Measurements from ENCODE around the gene BCL2. TPM values are rescaled to one million over a fixed set of nuclear protein-coding genes. Genes with fewer than 3 reads are reported as not detected.

The BCL2 gene
- total RNA-seq, 1 experiment from 2014 or later: 2.6 TPM

DNA sequence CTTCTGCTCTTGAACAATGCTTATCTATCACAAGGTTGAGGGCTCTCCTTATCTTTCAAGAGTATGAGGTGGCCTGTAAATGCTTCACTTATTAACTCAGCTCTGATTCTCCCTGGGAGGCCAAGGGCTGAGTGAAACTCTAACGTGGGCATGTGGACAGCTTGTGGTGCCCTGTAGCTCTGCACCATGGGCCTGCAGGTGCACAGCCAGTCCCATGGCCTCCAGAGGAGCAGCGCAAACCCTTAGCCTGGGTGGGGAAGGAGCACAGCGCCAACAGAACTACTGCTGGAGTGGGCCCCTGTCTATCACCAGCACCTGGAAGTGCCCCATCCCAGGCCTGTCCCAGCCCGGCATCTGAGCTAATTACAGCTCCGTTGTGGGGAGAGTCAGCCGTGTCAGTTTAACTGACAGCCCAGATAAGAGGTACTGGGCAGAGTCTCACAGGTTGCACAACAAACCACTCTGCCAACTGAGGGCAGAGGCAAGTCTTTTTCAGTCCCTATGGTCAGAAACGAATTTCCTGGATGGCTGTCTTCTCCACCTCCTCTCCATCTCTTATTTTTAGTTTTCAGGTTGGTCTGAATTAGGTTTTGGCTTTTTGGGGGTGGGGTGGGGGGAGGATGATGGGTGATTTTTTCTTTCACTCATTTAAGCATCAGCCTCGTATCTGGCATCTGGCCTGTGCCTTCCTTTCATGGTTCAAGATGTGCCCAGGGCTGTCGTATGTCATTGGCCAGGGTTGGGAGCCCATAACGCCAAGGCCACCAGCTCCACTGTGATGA lies 219.5 kb downstream of the BCL2 start:
- TF ChIP-seq, protein P1, sequence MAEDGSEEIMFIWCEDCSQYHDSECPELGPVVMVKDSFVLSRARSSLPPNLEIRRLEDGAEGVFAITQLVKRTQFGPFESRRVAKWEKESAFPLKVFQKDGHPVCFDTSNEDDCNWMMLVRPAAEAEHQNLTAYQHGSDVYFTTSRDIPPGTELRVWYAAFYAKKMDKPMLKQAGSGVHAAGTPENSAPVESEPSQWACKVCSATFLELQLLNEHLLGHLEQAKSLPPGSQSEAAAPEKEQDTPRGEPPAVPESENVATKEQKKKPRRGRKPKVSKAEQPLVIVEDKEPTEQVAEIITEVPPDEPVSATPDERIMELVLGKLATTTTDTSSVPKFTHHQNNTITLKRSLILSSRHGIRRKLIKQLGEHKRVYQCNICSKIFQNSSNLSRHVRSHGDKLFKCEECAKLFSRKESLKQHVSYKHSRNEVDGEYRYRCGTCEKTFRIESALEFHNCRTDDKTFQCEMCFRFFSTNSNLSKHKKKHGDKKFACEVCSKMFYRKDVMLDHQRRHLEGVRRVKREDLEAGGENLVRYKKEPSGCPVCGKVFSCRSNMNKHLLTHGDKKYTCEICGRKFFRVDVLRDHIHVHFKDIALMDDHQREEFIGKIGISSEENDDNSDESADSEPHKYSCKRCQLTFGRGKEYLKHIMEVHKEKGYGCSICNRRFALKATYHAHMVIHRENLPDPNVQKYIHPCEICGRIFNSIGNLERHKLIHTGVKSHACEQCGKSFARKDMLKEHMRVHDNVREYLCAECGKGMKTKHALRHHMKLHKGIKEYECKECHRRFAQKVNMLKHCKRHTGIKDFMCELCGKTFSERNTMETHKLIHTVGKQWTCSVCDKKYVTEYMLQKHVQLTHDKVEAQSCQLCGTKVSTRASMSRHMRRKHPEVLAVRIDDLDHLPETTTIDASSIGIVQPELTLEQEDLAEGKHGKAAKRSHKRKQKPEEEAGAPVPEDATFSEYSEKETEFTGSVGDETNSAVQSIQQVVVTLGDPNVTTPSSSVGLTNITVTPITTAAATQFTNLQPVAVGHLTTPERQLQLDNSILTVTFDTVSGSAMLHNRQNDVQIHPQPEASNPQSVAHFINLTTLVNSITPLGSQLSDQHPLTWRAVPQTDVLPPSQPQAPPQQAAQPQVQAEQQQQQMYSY (CRISPR knock-in tag; IDR thresholded peaks at IDR 0.05): no peak
- DNase-seq (ENCODE audit: low spot score) (no peak), ATAC-seq (no peak)
- CTCF ChIA-PET: interaction anchor here (1.2 kb wide), 1 partner anchor 240 kb away, joined by 3 read pairs; no protein-coding TSS in a partner anchor
- H3K4me1 Mint-ChIP-seq: peaks cover 8% of the 10 kb centered on the region; the same call in 1 of the 2 replicates
- H3K27me3 Mint-ChIP-seq (ENCODE audit: low read depth): no peaks in the 10 kb centered on the region
- POLR2A ChIA-PET: no interaction called here
- no peak overlapping the region for H3K4me3 Mint-ChIP-seq
- H3K27ac Mint-ChIP-seq: no peak overlapping the region
- peaks cover 13% of the 10 kb centered on the region for H3K9me3 Mint-ChIP-seq
- H3K36me3 Mint-ChIP-seq: no peaks in the 10 kb centered on the region

DNA sequence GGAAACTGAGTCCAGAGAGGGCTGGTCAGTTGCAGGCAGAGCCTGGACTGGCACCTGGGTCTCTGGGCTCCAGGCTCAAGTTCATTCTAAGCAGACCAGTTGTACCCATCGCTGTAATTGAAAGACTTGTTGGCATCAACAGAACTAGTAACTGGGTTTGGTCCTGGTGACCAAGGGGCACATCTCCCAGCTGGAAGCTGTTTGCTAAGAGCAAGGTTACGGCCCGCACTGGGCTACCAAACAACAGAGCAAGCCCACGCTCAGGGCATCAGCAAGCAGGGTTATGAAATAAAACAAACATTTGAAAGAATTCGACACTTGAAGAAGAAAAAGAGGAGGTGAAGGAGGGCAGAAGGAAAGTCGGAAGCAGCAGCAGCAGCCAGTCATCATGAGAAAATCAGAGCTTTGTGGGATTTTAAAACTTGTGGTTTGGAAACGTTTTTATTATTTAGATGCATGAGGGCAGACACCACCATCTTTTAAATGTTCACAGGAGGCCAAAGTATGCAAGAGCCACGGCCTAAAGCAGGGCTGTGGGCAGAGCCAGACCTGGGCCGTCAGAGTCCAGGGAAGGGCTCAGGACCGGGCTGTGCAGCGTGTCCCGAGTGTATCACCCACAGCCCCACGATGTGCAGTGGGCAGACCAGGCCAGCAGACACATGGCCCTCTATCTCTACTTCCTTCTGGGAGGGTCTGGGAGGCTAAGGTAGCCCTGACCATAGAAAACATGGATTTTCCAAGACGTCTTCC lies 220.3 kb downstream of the BCL2 start:
- ATAC-seq (no peak), DNase-seq (ENCODE audit: low spot score) (no peak)
- Mint-ChIP-seq H3K27me3 (ENCODE audit: low read depth) (no peaks in the 10 kb centered on the region), H3K27ac (no peak overlapping the region), H3K4me3 (no peak overlapping the region), H3K9me3 (peaks cover 8% of the 10 kb centered on the region), H3K36me3 (no peaks in the 10 kb centered on the region), H3K4me1 (peaks cover 8% of the 10 kb centered on the region; the same call in 1 of the 2 replicates)
- CTCF ChIA-PET: no interaction called here
- TF ChIP-seq ZBTB21 (CRISPR knock-in tag; IDR thresholded peaks at IDR 0.05; ENCODE audit: borderline replicate concordance) (no peak), ETV6 (CRISPR knock-in tag; IDR thresholded peaks at IDR 0.05) (no peak), CREB1 (CRISPR knock-in tag; IDR thresholded peaks at IDR 0.05) (no peak), ELF4 (CRISPR knock-in tag; IDR thresholded peaks at IDR 0.05; ENCODE audit: low read depth) (no peak), FOXJ3 (CRISPR knock-in tag; IDR thresholded peaks at IDR 0.05; ENCODE audit: borderline replicate concordance) (no peak), ZNF219 (CRISPR knock-in tag; IDR thresholded peaks at IDR 0.05; ENCODE audit: borderline replicate concordance) (no peak), SMAD4 (CRISPR knock-in tag; IDR thresholded peaks at IDR 0.05) (no peak)
- TF ChIP-seq, protein P2, sequence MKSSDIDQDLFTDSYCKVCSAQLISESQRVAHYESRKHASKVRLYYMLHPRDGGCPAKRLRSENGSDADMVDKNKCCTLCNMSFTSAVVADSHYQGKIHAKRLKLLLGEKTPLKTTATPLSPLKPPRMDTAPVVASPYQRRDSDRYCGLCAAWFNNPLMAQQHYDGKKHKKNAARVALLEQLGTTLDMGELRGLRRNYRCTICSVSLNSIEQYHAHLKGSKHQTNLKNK (CRISPR knock-in tag; IDR thresholded peaks at IDR 0.05): no peak
- TF ChIP-seq, protein P3, sequence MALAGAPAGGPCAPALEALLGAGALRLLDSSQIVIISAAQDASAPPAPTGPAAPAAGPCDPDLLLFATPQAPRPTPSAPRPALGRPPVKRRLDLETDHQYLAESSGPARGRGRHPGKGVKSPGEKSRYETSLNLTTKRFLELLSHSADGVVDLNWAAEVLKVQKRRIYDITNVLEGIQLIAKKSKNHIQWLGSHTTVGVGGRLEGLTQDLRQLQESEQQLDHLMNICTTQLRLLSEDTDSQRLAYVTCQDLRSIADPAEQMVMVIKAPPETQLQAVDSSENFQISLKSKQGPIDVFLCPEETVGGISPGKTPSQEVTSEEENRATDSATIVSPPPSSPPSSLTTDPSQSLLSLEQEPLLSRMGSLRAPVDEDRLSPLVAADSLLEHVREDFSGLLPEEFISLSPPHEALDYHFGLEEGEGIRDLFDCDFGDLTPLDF (CRISPR knock-in tag; IDR thresholded peaks at IDR 0.05): no peak
- TF ChIP-seq, protein P4, sequence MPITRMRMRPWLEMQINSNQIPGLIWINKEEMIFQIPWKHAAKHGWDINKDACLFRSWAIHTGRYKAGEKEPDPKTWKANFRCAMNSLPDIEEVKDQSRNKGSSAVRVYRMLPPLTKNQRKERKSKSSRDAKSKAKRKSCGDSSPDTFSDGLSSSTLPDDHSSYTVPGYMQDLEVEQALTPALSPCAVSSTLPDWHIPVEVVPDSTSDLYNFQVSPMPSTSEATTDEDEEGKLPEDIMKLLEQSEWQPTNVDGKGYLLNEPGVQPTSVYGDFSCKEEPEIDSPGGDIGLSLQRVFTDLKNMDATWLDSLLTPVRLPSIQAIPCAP (CRISPR knock-in tag; IDR thresholded peaks at IDR 0.05): no peak
- TF ChIP-seq, protein P5, sequence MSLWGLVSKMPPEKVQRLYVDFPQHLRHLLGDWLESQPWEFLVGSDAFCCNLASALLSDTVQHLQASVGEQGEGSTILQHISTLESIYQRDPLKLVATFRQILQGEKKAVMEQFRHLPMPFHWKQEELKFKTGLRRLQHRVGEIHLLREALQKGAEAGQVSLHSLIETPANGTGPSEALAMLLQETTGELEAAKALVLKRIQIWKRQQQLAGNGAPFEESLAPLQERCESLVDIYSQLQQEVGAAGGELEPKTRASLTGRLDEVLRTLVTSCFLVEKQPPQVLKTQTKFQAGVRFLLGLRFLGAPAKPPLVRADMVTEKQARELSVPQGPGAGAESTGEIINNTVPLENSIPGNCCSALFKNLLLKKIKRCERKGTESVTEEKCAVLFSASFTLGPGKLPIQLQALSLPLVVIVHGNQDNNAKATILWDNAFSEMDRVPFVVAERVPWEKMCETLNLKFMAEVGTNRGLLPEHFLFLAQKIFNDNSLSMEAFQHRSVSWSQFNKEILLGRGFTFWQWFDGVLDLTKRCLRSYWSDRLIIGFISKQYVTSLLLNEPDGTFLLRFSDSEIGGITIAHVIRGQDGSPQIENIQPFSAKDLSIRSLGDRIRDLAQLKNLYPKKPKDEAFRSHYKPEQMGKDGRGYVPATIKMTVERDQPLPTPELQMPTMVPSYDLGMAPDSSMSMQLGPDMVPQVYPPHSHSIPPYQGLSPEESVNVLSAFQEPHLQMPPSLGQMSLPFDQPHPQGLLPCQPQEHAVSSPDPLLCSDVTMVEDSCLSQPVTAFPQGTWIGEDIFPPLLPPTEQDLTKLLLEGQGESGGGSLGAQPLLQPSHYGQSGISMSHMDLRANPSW (CRISPR knock-in tag; conservative IDR thresholded peaks at IDR 0.05; ENCODE audit: low read depth): no peak
- TF ChIP-seq, protein P6, sequence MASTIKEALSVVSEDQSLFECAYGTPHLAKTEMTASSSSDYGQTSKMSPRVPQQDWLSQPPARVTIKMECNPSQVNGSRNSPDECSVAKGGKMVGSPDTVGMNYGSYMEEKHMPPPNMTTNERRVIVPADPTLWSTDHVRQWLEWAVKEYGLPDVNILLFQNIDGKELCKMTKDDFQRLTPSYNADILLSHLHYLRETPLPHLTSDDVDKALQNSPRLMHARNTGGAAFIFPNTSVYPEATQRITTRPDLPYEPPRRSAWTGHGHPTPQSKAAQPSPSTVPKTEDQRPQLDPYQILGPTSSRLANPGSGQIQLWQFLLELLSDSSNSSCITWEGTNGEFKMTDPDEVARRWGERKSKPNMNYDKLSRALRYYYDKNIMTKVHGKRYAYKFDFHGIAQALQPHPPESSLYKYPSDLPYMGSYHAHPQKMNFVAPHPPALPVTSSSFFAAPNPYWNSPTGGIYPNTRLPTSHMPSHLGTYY (CRISPR knock-in tag; IDR thresholded peaks at IDR 0.05): no peak
- POLR2A ChIA-PET: no interaction called here
